AG08395 (cell line): ENCODE results near the gene CNOT8.
A peak's percentile ranks its signal among the peaks of the same experiment; 100 is the strongest.
"Not testable (repeated sequence)": the region's sequence is repeated elsewhere in the genome, so short reads cannot be mapped to it uniquely, and the experiment has no call there.

ENCODE experiments used
- DNase-seq: peaks from one replicate; pipeline ENCODE4 v3.0.0; 2012; ENCODE audit warnings: mixed read lengths, low spot score

The CNOT8 gene

GRCh38 chr5:154835701-154836052 is 22.8 kb upstream of the CNOT8 start:
- not testable (repeated sequence) for DNase-seq

DNA sequence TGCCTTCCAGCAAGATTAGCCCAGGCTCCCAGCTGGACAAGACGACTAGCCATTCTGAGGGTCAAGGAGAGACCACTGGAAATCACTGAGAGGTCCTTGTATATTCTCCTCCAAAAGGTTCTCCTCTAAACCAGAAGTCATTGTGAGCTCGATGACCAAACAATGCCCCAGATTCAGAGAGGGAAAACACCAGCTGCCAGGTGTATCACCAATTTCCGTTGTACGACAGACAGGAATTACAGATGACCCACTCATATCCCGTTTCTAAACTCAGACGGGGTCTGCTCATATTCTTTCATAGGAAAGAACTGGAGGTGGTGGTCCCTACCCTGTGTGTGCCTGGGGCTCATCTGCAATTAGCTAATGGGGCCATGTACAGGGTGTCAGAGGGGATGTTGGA is 22.2 kb upstream of the CNOT8 start:
- no peak for DNase-seq

GRCh38 chr5:154837009-154837901 is 21.2 kb upstream of the CNOT8 start:
- no peak for DNase-seq

DNA sequence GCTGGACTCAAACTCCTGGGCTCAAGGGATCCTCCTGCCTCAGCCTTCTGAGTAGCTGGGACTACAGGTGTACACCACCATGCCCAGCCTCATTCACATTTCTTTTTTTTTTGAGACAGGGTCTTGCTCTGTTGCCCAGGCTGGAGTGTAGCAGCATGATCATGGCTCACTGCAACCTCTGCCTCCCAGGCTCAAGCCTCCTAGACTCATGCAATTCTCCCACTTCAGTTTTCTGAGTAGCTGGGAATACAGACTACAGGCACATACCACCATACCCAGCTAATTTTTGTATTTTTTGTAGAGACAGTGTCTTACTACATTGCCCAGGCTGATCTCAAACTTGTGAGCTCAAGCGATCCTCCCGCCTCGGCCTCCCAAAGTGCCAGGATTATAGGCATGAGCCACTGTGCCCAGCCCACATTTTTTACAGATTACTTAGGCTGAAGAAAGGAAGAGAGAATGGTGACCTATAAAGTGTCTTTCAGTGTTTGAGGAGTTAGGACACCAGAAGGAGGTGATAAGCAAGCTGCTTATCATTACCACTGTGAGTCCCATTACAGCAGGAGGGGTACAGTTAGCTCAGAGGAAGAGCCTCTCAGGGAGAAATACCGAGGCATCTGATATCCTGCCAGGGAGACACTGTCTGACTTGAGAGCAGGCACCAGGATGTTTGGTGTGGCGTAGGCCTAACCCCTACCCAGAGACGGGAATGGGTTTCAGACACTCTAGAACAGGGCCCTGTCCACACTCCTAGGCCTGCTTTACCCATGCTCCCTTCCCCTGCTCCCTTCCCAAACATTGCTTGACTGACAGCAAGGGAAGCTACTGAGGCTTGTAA is 17.8 kb upstream of the CNOT8 start:
- no peak for DNase-seq

- no peak for DNase-seq
Observed at GRCh38 chr5:154841273-154841661, 17.2 kb upstream of the CNOT8 start.

- no peak for DNase-seq
Observed at GRCh38 chr5:154842689-154843530, 15.5 kb upstream of the CNOT8 start.

DNA sequence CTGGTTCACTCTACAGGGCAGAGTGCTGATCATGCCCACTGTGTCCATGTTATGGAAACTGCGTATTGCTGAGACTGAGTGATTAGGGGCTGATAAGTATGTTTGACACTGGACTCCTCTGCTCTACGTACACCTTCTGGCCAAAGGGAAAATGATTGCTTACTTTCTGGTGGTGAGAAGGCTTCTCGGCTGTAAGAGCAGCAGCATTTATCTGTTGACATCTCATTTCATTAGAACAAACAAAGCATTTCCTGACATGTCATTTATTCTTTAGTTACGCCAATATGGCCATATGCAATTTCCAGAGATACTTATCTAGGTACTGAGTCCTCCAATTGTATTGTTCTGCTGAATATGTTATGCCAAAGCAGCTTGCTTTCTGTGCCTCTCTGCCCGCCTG is 13.6 kb upstream of the CNOT8 start:
- DNase-seq, result no peak

DNA sequence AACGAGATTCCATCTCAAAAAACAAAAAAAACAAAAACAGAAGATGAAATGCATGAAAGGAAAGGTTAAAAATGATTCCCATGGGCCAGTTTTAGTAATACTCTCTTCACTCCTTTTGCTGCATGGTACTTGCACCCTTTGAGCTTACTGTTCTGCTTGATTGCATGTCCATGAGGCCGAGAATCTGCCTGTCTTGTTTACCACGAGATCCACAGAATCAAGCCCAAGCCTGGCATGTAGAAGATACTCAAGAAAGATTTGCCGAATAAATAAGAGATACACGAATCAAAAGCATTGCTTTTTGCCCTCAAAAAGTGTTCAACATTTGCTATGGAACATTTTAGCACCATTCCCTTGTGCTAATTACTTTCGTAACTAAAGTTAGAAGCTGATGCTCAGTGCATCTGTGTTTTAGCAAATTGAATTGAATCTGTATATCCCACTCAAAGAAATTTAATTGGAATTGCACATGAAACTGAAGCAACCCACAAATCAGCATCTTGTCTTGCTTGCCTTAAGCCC is 9.1 kb upstream of the CNOT8 start:
- no peak for DNase-seq

- no peak for DNase-seq
Observed at GRCh38 chr5:154849791-154850201, 8.6 kb upstream of the CNOT8 start.

DNA sequence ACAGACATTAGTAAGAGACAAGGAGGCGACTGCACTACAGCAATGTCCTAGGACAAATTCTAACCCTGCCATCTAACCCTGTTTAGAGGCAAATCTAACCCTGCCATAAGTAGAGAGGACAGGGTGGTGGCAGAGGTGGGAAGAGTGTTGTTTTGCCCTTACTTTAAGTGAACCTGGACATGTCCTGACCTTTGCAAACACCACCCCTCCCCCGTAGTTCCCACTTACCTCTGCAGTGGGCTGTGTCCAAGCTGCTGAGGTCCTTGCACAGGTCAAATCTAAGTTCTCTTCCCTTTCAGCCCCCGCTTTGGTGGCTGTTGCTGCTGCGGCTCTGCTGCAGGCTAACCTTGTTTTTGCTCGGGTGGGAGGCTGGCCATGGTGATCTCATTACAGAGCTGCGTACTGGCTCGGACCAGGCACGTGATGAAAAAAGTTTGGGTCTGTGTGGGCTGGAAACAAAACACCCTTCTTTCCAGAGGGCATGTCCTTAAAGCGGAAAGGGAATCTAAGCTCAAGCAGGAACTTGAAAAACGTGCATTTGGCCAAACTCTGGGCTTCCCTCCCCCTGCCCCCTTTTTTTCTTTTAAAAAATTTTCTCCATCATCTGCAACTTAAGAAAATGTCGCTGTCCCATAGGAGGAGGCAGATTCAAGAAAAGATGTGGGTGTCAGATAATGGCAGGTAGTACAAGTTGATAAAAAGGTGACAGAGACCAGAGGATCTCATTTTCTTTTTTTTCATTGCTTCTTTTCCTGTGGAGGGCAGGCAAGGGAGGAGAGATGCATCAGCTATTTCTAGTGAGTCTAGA is 8.0 kb upstream of the CNOT8 start, which contains the start of gene FAXDC2:
FAXDC2 (minus strand) TSS at position 349 of the 808 bp plus-strand sequence. CDS start 12,425 bp downstream, outside the sequence.
- DNase-seq, result peak; percentile 87

- no peak for DNase-seq
Observed at GRCh38 chr5:154851351-154851750, 7.1 kb upstream of the CNOT8 start.

DNA sequence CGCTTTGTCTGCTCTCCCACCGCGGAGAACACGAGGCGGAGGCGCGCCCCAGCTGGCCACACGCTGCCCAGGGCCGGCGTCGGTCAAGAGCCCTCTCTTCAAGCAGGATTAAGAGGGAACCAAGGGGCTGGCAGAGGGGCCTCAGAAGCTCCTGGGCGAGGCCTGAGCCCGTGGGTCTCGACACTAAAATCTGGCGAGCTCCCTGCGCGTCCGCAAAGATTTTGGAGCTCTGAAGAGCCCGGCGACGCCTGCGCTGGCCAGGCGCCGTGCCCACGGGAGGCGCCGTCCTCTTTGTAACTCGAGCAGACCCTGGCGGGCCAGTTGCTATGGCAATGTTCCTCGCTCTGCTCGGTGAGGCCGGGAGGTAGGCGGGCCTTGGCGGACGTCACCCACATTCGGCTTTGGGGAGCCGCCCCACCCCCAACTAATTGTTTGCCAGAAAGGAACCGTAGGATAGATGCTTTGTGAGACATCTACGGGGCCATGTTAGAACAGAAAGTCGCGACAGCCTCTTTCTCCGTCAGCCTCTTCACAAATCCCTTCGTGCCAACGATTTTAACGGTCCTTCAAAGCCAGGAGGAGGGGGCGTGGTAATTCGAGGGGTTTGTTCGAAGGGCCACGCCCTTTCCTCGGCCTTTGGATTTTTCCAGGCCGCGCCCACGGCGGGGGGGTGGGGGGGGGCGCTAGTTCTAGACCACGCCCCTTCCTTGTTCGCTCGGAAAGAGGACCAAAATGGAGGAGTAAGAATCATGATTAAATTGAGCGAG is 714 bp upstream of the CNOT8 start:
- DNase-seq, result peak; percentile 92

GRCh38 chr5:154858972-154859871 is 795 bp downstream of the CNOT8 start:
- DNase-seq, result no peak

DNA sequence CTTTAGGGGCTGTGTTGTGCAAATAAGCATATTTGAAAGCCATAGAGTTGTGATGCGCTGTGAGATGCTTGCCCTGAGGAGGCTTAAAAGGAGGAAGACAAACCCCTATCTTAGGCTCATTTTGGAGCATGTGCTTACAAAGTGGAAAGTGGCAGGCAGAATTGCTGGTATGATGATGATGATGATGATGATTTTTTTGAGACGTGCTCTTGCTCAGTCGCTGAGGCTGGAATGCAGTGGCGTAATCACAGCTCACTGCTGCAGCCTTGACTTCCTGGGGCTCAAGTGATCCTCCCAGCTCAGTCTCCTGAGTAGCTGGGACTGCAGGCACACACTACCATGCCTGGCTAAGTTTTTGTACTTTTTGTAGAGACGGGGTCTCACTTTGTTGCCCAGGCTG is 1.7 kb downstream of the CNOT8 start:
- no peak for DNase-seq

DNA sequence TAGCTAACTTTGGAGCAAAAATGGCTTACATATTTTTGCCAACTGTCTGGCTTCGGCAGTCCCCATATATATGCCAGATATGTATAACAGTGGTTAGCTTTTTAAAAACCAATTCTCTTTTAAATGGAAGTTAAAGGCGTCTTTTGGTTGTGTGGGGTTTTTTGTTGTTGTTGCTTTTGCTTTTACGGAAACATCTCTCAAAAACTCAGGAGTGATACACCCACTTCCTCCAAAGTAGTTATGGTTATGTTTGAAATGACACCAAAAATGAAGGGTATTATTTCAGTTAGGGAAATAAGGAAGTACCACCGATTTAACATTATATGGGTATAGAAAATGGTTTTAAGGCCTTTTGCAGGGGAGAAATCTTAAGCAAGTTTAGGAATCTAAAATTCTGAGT is 2.3 kb downstream of the CNOT8 start:
- no peak for DNase-seq

GRCh38 chr5:154861946-154862345 is 3.5 kb downstream of the CNOT8 start:
- no peak for DNase-seq

GRCh38 chr5:154862766-154863165 is 4.3 kb downstream of the CNOT8 start:
- no peak for DNase-seq

DNA sequence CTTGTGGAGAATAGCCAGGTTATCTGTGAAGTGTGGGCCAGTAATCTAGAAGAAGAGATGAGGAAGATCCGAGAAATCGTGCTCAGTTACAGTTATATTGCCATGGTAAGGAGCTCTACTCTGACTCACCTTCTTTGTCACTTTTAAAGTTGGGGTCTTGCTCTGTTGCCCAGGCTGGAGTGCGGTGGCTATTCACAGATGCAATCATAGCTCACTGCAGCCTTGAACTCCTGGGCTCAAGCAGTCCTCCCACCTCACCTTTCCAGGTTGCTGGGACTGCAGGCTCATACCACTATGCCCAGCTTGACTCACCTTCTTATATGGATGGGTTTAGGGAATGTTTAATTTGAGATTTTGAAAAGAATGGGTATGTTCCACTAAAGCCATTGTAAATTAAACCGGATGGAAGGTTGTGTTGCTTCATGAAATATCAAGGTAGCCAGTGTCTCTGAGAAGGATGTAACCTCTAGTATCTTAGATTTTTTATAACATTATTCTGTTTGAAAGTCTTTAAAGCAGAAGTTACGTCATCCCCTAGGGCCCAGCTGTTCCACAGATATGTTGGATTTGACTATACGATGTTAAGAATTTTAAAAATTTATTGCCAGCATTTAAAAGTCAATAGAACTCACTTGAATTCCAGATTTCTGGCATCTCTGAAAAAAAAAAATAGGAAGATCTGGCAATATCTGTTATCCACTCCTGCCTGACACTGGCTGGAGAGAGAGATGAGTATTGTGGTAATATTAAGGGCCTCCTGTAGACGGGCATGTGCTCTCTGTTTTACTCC is 5.1 kb downstream of the CNOT8 start:
- no peak for DNase-seq
